ENCODE results near the gene JAKMIP2.
"Not testable (repeated sequence)": the region's sequence is repeated elsewhere in the genome, so short reads cannot be mapped to it uniquely, and the experiment has no call there.

The JAKMIP2 gene

DNA sequence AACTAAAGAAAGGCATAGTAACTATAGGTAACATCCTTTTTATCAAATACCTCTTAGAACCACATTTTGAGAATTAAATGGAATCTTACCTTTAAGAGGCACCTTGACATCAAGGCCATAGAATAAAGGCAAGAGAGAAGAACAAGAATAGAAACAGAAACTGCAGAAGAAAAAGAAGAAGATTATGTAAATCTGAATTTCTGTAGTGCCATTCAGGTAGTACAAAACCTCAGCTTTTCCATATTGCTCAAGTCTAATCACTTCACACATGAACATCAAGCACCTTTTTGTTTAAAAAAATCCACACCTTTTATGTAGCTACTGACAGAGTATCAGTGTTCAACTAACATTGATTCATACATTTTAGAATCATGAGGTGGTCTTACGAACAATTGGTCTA is 180.9 kb downstream of the JAKMIP2 start:
- no peak for DNase-seq (ENCODE audit: low read depth in 2 of 2)

- DNase-seq (ENCODE audit: low read depth in 2 of 2): no peak
These were observed 191.4 kb downstream of the JAKMIP2 start for GRCh38 chr5:147591120-147591519.

DNA sequence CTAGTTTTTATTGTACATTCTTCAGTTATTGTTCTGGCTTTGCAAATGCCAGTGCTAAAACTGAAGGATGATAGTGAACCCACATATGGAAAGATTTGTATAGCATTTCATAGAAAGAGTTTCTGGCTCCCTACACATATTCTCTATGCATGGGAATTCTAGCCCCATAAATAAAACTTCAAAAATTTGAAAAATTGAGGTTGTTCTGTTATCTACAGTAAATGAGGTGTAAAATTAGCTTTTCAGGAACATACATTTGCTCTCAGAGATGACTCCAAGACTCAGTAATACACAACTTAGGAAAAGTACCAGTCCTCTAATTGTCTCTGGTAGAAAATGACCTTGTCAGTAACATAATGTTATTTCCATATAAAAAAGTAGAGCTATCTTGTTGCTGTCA is 192.4 kb downstream of the JAKMIP2 start:
- DNase-seq (ENCODE audit: low read depth in 2 of 2): no peak

DNA sequence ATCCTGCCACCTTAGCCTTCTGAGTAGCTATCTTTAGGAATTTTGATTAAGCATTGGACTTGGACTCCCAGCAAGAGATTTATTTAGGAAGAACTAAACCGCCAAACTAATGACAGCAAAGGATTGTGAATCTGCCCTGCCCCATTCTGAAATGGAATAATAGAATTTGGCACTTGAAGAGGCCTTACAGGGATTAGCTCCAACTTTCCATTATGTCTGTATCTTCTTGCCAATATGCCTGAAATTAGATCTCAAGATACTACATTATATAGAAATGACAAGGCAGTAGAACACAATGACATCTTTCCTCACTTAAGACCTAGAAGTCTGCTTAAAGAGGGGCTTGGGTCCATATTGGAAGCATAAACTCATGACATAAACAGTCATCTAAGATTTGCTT is 195.7 kb downstream of the JAKMIP2 start:
- no peak for DNase-seq (ENCODE audit: low read depth in 2 of 2)

DNA sequence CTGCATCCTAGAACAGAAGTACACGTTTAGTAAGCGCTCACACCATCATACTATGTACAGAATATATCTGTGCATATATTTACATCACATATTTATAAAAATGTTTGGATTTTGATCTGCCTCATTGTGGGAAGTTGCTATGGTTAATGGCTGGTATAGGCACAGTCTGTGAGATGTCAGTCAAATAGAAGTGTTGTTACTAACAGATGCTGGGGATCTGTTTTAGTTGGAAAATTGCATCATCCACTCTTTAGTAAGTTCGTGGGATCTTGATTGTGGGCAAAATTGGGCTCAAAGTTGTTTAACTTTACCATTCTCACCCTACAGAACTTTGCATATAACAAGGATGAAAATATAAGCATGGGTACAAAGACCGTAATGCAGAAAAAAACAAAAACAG is 196.3 kb downstream of the JAKMIP2 start:
- no peak for DNase-seq (ENCODE audit: low read depth in 2 of 2)

- not testable (repeated sequence) for DNase-seq (ENCODE audit: low read depth in 2 of 2)
These were observed 200.3 kb downstream of the JAKMIP2 start for GRCh38 chr5:147582272-147582671.

- DNase-seq (ENCODE audit: low read depth in 2 of 2): not testable (repeated sequence)
These were observed 202.1 kb downstream of the JAKMIP2 start for GRCh38 chr5:147580418-147580817.

GRCh38 chr5:147578228-147579024 is 204.1 kb downstream of the JAKMIP2 start:
- DNase-seq (ENCODE audit: low read depth in 2 of 2): no peak

- no peak for DNase-seq (ENCODE audit: low read depth in 2 of 2)
These were observed 205.6 kb downstream of the JAKMIP2 start for GRCh38 chr5:147576646-147577535.

GRCh38 chr5:147575598-147575997 is 206.9 kb downstream of the JAKMIP2 start:
- no peak for DNase-seq (ENCODE audit: low read depth in 2 of 2)

DNA sequence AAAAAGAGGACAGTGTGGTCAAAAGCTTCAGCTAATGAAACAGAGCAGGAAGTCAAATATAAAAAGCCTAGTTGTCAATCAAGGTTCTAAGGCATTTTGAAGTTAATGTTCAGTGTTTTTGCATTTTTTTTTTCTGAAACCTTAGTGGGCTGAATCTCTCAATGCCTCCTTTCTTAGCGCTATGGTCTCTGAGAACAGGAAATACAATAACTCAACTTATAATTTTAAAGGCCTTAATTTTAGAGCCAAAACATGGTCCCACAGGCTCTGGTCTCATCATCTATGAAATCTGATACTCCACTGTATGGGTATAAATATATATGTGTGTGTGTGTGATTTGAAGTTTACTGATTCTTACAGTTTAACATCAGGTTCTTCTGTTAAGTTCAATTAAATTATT is 209.3 kb downstream of the JAKMIP2 start:
- no peak for DNase-seq (ENCODE audit: low read depth in 2 of 2)

DNA sequence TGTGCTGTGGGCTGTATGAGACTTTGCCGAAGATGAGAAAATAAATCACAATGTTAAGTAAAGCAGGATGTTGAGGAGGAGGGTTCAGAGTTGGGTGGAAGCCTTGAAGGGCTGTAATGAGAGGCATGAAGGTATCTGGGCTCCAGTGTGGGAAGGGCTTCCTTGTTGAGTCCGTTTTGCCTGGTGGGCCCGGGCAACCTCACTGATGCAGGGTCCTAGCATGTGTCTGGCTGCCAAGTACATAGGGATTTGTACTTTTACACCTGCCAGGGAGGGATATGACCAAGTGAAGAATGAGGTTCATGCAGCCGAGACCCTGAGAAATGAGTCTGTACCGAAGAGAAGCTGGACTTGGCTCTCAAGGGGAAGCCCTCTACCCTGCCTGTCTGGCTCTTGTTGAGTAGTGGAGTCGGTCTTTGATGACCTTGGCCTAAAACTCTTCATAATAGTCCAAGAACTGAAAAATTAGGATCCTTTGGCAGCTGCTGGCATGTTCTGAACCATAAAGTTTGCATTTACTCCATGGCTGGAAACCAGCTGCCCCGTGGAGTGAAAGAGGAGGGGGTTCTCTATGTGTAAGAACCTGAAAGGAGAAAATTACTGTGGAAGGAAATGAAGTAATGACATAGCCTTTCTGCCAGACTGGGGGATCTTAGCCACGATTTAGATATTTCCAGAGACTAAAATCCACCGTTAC is 213.7 kb downstream of the JAKMIP2 start:
- no peak for DNase-seq (ENCODE audit: low read depth in 2 of 2)

GRCh38 chr5:147567917-147568598 is 214.5 kb downstream of the JAKMIP2 start:
- DNase-seq (ENCODE audit: low read depth in 2 of 2): no peak

GRCh38 chr5:147565524-147565923 is 217.0 kb downstream of the JAKMIP2 start:
- DNase-seq (ENCODE audit: low read depth in 2 of 2): no peak

GRCh38 chr5:147564124-147564486 is 218.4 kb downstream of the JAKMIP2 start:
- DNase-seq (ENCODE audit: low read depth in 2 of 2): no peak

- DNase-seq (ENCODE audit: low read depth in 2 of 2): no peak
These were observed 218.9 kb downstream of the JAKMIP2 start for GRCh38 chr5:147563466-147564123.

DNA sequence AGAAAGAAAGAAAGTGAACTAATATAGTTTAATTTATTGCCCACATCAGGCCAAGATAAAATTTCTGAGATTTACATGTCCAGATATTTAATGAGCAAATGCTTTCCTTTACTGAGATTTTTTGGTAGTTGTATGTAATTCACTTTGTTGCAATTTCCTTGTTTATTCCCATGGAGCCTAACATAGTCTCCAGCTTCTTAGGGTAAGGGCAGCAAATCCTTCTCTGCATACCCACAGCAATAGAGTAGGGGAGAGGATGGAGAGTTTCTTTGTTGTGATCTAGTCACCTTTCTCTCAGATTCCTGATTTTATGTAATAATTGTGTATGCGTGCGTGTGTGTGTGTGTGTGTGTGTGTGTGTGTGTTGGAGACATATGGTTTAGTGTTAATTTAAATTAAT is 221.1 kb downstream of the JAKMIP2 start:
- no peak for DNase-seq (ENCODE audit: low read depth in 2 of 2)

DNA sequence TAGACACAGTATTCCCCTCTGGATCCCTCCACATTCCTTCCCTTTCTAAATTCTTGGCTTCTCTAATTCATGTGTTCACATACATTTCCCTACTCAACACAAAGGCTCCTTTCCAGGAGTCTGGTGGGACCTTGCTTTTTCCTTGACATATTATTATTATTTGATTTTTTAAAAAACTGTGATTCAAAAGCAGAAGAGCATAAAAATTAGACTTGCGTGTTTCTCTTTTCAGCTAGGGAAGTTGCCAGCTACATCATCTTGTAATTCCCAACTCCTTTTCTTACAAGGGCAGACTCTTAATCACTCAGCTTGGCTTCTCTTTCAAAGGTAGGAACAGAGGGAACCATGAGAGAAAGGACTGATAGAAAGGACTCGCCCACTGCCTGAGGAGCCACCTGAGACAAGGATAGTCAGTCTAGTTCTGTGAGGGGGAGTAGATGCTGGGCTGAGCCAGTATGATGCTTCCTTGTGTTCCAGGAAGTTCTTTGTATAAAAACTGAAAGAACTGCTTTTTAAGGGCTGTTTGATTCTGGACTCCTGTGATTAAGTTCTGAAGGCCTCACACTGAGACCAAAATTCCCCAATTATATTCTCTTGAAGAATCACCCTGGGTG is 221.7 kb downstream of the JAKMIP2 start:
- DNase-seq (ENCODE audit: low read depth in 2 of 2): no peak

DNA sequence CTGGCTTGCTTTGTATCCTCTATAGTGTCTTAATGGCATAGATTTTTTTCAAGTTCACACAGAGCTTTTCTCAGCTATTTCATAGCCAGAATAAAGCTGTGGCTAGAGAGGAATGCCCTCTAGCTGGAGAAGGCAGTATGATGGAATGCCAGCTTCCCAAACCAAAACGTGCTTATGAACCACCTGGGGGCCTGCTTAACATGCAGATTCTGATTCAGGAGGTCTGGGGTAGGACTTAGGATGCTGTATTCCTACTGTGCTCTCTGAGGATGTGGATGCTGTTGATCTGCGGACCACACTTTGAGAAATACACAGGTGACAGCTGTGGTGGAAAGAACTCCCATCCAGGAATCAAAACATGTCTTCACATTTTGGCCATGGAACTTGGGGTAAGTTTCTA is 222.8 kb downstream of the JAKMIP2 start:
- DNase-seq (ENCODE audit: low read depth in 2 of 2): no peak

GRCh38 chr5:147558826-147559225 is 223.7 kb downstream of the JAKMIP2 start:
- no peak for DNase-seq (ENCODE audit: low read depth in 2 of 2)

Measured in stimulated activated CD8-positive, alpha-beta memory T cell treated with anti-CD3 and anti-CD28 coated beads, Interleukin-15, amount 100 ng/mL, for 4 hours (primary cell).